ENCODE data around the gene HS6ST2.

DNA sequence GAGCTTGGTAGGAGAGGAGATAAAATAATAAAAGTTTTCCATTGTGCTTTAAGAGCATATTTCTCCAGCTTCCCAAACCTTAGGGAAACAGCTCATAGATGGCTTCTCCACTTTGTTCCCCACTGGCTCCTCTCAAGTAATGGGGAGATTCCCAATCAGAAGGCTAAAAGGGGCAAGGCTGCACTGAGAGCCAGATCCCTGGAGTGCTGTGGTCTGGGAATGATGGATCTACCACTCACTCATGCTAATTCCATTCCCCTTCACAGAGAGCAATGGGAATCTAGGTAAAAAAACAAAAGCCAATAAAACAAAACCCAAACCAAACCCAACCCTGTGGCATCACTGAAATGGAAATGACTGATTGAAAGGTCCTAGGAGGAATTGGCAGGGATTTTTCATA lies 249.9 kb downstream of the HS6ST2 start:
- no peak for TF ChIP-seq SIN3A (IDR thresholded peaks at IDR 0.05; ENCODE audit: borderline replicate concordance, insufficient read depth, low read depth, low read length)
- TF ChIP-seq, protein P1, sequence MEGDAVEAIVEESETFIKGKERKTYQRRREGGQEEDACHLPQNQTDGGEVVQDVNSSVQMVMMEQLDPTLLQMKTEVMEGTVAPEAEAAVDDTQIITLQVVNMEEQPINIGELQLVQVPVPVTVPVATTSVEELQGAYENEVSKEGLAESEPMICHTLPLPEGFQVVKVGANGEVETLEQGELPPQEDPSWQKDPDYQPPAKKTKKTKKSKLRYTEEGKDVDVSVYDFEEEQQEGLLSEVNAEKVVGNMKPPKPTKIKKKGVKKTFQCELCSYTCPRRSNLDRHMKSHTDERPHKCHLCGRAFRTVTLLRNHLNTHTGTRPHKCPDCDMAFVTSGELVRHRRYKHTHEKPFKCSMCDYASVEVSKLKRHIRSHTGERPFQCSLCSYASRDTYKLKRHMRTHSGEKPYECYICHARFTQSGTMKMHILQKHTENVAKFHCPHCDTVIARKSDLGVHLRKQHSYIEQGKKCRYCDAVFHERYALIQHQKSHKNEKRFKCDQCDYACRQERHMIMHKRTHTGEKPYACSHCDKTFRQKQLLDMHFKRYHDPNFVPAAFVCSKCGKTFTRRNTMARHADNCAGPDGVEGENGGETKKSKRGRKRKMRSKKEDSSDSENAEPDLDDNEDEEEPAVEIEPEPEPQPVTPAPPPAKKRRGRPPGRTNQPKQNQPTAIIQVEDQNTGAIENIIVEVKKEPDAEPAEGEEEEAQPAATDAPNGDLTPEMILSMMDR (IDR thresholded peaks at IDR 0.05), result no peak
- TF ChIP-seq, protein P2, sequence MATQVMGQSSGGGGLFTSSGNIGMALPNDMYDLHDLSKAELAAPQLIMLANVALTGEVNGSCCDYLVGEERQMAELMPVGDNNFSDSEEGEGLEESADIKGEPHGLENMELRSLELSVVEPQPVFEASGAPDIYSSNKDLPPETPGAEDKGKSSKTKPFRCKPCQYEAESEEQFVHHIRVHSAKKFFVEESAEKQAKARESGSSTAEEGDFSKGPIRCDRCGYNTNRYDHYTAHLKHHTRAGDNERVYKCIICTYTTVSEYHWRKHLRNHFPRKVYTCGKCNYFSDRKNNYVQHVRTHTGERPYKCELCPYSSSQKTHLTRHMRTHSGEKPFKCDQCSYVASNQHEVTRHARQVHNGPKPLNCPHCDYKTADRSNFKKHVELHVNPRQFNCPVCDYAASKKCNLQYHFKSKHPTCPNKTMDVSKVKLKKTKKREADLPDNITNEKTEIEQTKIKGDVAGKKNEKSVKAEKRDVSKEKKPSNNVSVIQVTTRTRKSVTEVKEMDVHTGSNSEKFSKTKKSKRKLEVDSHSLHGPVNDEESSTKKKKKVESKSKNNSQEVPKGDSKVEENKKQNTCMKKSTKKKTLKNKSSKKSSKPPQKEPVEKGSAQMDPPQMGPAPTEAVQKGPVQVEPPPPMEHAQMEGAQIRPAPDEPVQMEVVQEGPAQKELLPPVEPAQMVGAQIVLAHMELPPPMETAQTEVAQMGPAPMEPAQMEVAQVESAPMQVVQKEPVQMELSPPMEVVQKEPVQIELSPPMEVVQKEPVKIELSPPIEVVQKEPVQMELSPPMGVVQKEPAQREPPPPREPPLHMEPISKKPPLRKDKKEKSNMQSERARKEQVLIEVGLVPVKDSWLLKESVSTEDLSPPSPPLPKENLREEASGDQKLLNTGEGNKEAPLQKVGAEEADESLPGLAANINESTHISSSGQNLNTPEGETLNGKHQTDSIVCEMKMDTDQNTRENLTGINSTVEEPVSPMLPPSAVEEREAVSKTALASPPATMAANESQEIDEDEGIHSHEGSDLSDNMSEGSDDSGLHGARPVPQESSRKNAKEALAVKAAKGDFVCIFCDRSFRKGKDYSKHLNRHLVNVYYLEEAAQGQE (IDR thresholded peaks at IDR 0.05; ENCODE audit: insufficient read depth in 1 of 2, low read depth in 2 of 2, low read length in 1 of 2), result no peak
- no peak for TF ChIP-seq POLR2AphosphoS5 (IDR thresholded peaks at IDR 0.05; ENCODE audit: low read depth, low read length)
